ENCODE data around the gene WDTC1. TPM values are rescaled to one million over a fixed set of nuclear protein-coding genes. Genes with fewer than 3 reads are reported as not detected.

The WDTC1 gene
- total RNA-seq, 1 experiment from 2014 or later, result 19.0 TPM

GRCh38 chr1:27306071-27306470, 71.6 kb downstream of the WDTC1 start:
- H3K27ac ChIP-seq (ENCODE audit: insufficient read length, low read depth, low read length), result no peak overlapping the region

More at GRCh38 chr1:27306071-27306470, 71.6 kb downstream of the WDTC1 start:
- Mint-ChIP-seq H3K4me1 (peaks cover 31 to 44% of the 10 kb centered on the region in 2 experiments), H3K36me3 (ENCODE audit: insufficient read depth in 1 of 3, low read depth in 3 of 3) (peaks cover 0 to 10% (median 4%) of the 10 kb centered on the region in 3 experiments; a peak in 4 of 7 replicates), H3K9me3 (no peaks in the 10 kb centered on the region), H3K4me3 (no peak overlapping the region), H3K27me3 (ENCODE audit: low read depth) (peaks cover 1% of the 10 kb centered on the region; the same call in 1 of the 2 replicates), H3K27ac (peak overlapping the region in 1 of 3 experiments; percentile 76; a peak in 1 of 7 replicates)
- H4K91ac ChIP-seq (ENCODE audit: insufficient read length, low read depth, low read length), result no peak overlapping the region
- H3K23me2 ChIP-seq (ENCODE audit: insufficient read length, low read depth, low read length, poor library complexity, severe bottlenecking), result no peaks in the 10 kb centered on the region
- no peaks in the 10 kb centered on the region for H3K79me2 ChIP-seq (ENCODE audit: insufficient read depth, low read length)
- H3K79me1 ChIP-seq (ENCODE audit: insufficient read depth, low read depth, low read length, poor library complexity, severe bottlenecking), result no peaks in the 10 kb centered on the region
- H3K14ac ChIP-seq (ENCODE audit: insufficient read depth, low read length), result no peak overlapping the region
- TF ChIP-seq CTCF (conservative IDR thresholded peaks at IDR 0.05), result no peak
- no peaks in the 10 kb centered on the region for H3K27me3 ChIP-seq (ENCODE audit: insufficient read depth, low read length)
- no peak overlapping the region for H4K8ac ChIP-seq (replicated peaks; ENCODE audit: insufficient read length, low read depth, low read length)
- no peak overlapping the region for H2BK5ac ChIP-seq (ENCODE audit: insufficient read length, low read length)
- H3K23ac ChIP-seq (ENCODE audit: insufficient read length, low read depth, low read length), result no peak overlapping the region
- H2AK5ac ChIP-seq (ENCODE audit: insufficient read length, low read length), result no peak overlapping the region
- H3K9me3 ChIP-seq (ENCODE audit: control insufficient read depth, low read depth, low read length), result no peaks in the 10 kb centered on the region
- H2BK120ac ChIP-seq (ENCODE audit: low read depth, low read length, poor library complexity, severe bottlenecking), result no peak overlapping the region
- no peaks in the 10 kb centered on the region for H4K20me1 ChIP-seq (ENCODE audit: control insufficient read depth, insufficient read depth, insufficient read length)
- H3K56ac ChIP-seq (ENCODE audit: insufficient read length, low read depth, low read length), result no peak overlapping the region
- H2AFZ ChIP-seq (ENCODE audit: low read length), result no peak overlapping the region
- H4K5ac ChIP-seq (ENCODE audit: insufficient read length, low read depth, low read length), result no peak overlapping the region
- H3K18ac ChIP-seq (ENCODE audit: insufficient read length, low read depth, low read length), result no peak overlapping the region
- no peak overlapping the region for H3K4me2 ChIP-seq (ENCODE audit: insufficient read depth, insufficient read length, low read length)
- H2BK20ac ChIP-seq (ENCODE audit: low read depth, low read length, poor library complexity, severe bottlenecking), result no peak overlapping the region
- no peak overlapping the region for H2BK12ac ChIP-seq (ENCODE audit: insufficient read length, low read depth, low read length)
- no peak overlapping the region for H3T11ph ChIP-seq (ENCODE audit: low read length)
- no peak for DNase-seq
- H2BK15ac ChIP-seq (ENCODE audit: low read depth, low read length), result no peak overlapping the region
- no peak overlapping the region for H3K4ac ChIP-seq (ENCODE audit: low read depth, low read length)
- WGBS (ENCODE audit: extremely low coverage, insufficient read length, low lambda C conversion rate), result no CpG with 5 or more reads among the region's 11 CpGs
- H3K4me1 ChIP-seq (ENCODE audit: insufficient read depth, low read length), result peaks cover 12% of the 10 kb centered on the region
- H3K9ac ChIP-seq (ENCODE audit: extremely low read depth, insufficient read length, low read length), result no peak overlapping the region
